ENCODE data around the gene LRRC71. TPM values are rescaled to one million over a fixed set of nuclear protein-coding genes. Genes with fewer than 3 reads are reported as not detected.

Gene LRRC71
- total RNA-seq, 1 experiment from 2014 or later = not detected

GRCh38 chr1:156908541-156908940 lies 11.9 kb upstream of the LRRC71 start:
- Histone ChIP-seq H3K4me3 (ENCODE audit: low read depth, low read length) (no peak overlapping the region), H3K36me3 (ENCODE audit: control insufficient read depth, insufficient read depth, low read length) (no peaks in the 10 kb centered on the region), H3K4me1 (0 out of 2 replicates have a peak, but pooled peaks cover 9% of the 10 kb centered on the region), H3K9me3 (no peaks in the 10 kb centered on the region), H3K27me3 (replicated peaks; ENCODE audit: control insufficient read depth, insufficient read depth, low read length) (no peaks in the 10 kb centered on the region)
- no peak for DNase-seq
- intact Hi-C loops (cut with micrococcal nuclease; ENCODE audit: unreplicated experiment) = no loop called here
- no peak overlapping the region for H3K4me3 Mint-ChIP-seq (ENCODE audit: unreplicated experiment)
- POLR2A ChIA-PET = no interaction called here
- TF ChIP-seq CTCF (IDR thresholded peaks at IDR 0.05; ENCODE audit: insufficient read depth in 1 of 2, low read depth in 1 of 2, low read length in 1 of 2, severe bottlenecking in 1 of 2, unreplicated experiment in 1 of 2) = no peak
- H3K27me3 Mint-ChIP-seq (ENCODE audit: insufficient read depth, unreplicated experiment) = no peaks in the 10 kb centered on the region
- no peaks in the 10 kb centered on the region for H3K9me3 Mint-ChIP-seq (ENCODE audit: unreplicated experiment)
- H3K36me3 Mint-ChIP-seq (ENCODE audit: insufficient read depth, unreplicated experiment) = no peaks in the 10 kb centered on the region
- no peaks in the 10 kb centered on the region for H3K4me1 Mint-ChIP-seq (ENCODE audit: low read depth, unreplicated experiment)
- H3K27ac Mint-ChIP-seq (ENCODE audit: unreplicated experiment) = no peak overlapping the region
- BruUV-seq (replicated peaks) = no TSS peak
- CTCF ChIA-PET = no interaction called here

- CTCF ChIA-PET = interaction anchor here (1.1 kb wide), 1 partner anchor 51 kb away, joined by 3 read pairs; no protein-coding TSS in a partner anchor
- H3K4me3 Mint-ChIP-seq (ENCODE audit: unreplicated experiment) = no peak overlapping the region
- intact Hi-C loops (cut with micrococcal nuclease; ENCODE audit: unreplicated experiment) = no loop called here
Measured at GRCh38 chr1:156908955-156909354, 11.5 kb upstream of the LRRC71 start.

GRCh38 chr1:156909671-156910070 lies 10.8 kb upstream of the LRRC71 start:
- intact Hi-C loops (cut with micrococcal nuclease; ENCODE audit: unreplicated experiment) = no loop called here
- H3K9me3 ChIP-seq = no peaks in the 10 kb centered on the region
- no peak for TF ChIP-seq CTCF (IDR thresholded peaks at IDR 0.05; ENCODE audit: insufficient read depth in 1 of 2, low read depth in 1 of 2, low read length in 1 of 2, severe bottlenecking in 1 of 2, unreplicated experiment in 1 of 2)
- no TSS peak for BruUV-seq (replicated peaks)
- H3K27me3 Mint-ChIP-seq (ENCODE audit: insufficient read depth, unreplicated experiment) = no peaks in the 10 kb centered on the region
- 0 out of 2 replicates have a peak, but pooled peaks cover 9% of the 10 kb centered on the region for H3K4me1 ChIP-seq
- H3K36me3 Mint-ChIP-seq (ENCODE audit: insufficient read depth, unreplicated experiment) = no peaks in the 10 kb centered on the region
- CTCF ChIA-PET = interaction anchor here (1.1 to 1.8 kb wide), 3 partner anchors 18 to 50 kb away, joined by 3 to 10 read pairs (median 5); no protein-coding TSS in a partner anchor
- H3K9me3 Mint-ChIP-seq (ENCODE audit: unreplicated experiment) = no peaks in the 10 kb centered on the region
- no peaks in the 10 kb centered on the region for H3K4me1 Mint-ChIP-seq (ENCODE audit: low read depth, unreplicated experiment)
- no peak overlapping the region for H3K4me3 ChIP-seq (ENCODE audit: low read depth, low read length)
- no peaks in the 10 kb centered on the region for H3K27me3 ChIP-seq (replicated peaks; ENCODE audit: control insufficient read depth, insufficient read depth, low read length)
- no peaks in the 10 kb centered on the region for H3K36me3 ChIP-seq (ENCODE audit: control insufficient read depth, insufficient read depth, low read length)
- no peak for DNase-seq
- H3K4me3 Mint-ChIP-seq (ENCODE audit: unreplicated experiment) = no peak overlapping the region
- no peak overlapping the region for H3K27ac Mint-ChIP-seq (ENCODE audit: unreplicated experiment)
- POLR2A ChIA-PET = no interaction called here

More at GRCh38 chr1:156908955-156909354, 11.5 kb upstream of the LRRC71 start:
- H3K4me3 ChIP-seq (ENCODE audit: low read depth, low read length) = no peak overlapping the region
- Mint-ChIP-seq H3K4me1 (ENCODE audit: low read depth, unreplicated experiment) (no peaks in the 10 kb centered on the region), H3K27me3 (ENCODE audit: insufficient read depth, unreplicated experiment) (no peaks in the 10 kb centered on the region), H3K36me3 (ENCODE audit: insufficient read depth, unreplicated experiment) (no peaks in the 10 kb centered on the region), H3K27ac (ENCODE audit: unreplicated experiment) (no peak overlapping the region), H3K9me3 (ENCODE audit: unreplicated experiment) (no peaks in the 10 kb centered on the region)
- POLR2A ChIA-PET = no interaction called here
- H3K4me1 ChIP-seq = 0 out of 2 replicates have a peak, but pooled peaks cover 9% of the 10 kb centered on the region
- no peak for TF ChIP-seq CTCF (IDR thresholded peaks at IDR 0.05; ENCODE audit: insufficient read depth in 1 of 2, low read depth in 1 of 2, low read length in 1 of 2, severe bottlenecking in 1 of 2, unreplicated experiment in 1 of 2)
- H3K36me3 ChIP-seq (ENCODE audit: control insufficient read depth, insufficient read depth, low read length) = no peaks in the 10 kb centered on the region
- no peaks in the 10 kb centered on the region for H3K27me3 ChIP-seq (replicated peaks; ENCODE audit: control insufficient read depth, insufficient read depth, low read length)
- no peak for DNase-seq
- no peaks in the 10 kb centered on the region for H3K9me3 ChIP-seq
- BruUV-seq (replicated peaks) = no TSS peak

Measured in Caco-2 (cell line).